ENCODE measurements around the gene SLIT3. TPM values are rescaled to one million over a fixed set of nuclear protein-coding genes. Genes with fewer than 3 reads are reported as not detected.

SLIT3 gene
- total RNA-seq, 1 experiment from 2014 or later = 0.10 TPM

DNA sequence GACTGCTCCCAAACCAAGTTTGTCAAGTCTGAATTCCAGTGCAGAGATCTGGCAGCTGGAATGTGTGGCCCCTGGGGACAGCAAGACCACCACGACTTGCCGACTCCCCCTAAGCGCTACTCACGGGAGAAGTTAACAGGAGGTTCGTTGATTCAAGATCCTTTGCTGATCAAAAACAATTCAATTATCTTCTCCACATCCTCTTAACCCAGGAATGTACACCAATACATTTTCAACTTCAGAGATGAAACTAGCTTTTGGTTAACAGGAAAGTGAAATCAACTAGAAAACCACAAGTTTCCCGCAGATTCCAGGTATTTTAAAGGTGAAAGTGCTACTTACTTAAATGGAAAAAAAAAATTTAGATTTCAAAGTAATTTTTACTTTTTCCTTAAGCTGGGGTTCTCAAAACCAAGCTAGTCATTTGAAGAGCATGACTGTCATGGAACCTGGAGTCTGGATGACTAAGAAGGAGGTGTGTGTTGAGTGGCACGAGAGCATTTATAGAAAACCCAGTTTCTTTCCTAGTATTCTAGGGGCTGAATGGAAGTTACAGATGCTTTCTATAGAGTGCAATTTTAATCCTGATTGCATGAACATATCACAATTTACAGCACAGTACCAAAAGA, 464.2 kb downstream of the SLIT3 start:
- CTCF ChIA-PET = no interaction called here
- no peak for DNase-seq (ENCODE audit: low read depth, low spot score)
- H3K27me3 ChIP-seq (ENCODE audit: insufficient read depth, low read length) = peaks cover 81% of the 10 kb centered on the region

More for the DNA sequence above, 464.2 kb downstream of the SLIT3 start:
- no peak for TF ChIP-seq ZBTB33 (IDR thresholded peaks at IDR 0.05; ENCODE audit: extremely low read depth, insufficient replicate concordance, low read length)
- TF ChIP-seq MAX (IDR thresholded peaks at IDR 0.05) = no peak
- no peak for TF ChIP-seq SP1 (IDR thresholded peaks at IDR 0.05; ENCODE audit: low read depth)
- no peak for TF ChIP-seq CTCF (IDR thresholded peaks at IDR 0.05 in 2 of 3, conservative IDR thresholded peaks at IDR 0.05 in 1 of 3; ENCODE audit: borderline replicate concordance in 1 of 3, insufficient read depth in 1 of 3, low read depth in 2 of 3, low read length in 2 of 3)
- TF ChIP-seq ZNF274 (IDR thresholded peaks at IDR 0.05; ENCODE audit: low read depth, low read length) = no peak
- TF ChIP-seq POLR2A (IDR thresholded peaks at IDR 0.05; ENCODE audit: borderline replicate concordance, extremely low read depth, insufficient read depth, insufficient read length) = no peak
- TF ChIP-seq, protein P1, sequence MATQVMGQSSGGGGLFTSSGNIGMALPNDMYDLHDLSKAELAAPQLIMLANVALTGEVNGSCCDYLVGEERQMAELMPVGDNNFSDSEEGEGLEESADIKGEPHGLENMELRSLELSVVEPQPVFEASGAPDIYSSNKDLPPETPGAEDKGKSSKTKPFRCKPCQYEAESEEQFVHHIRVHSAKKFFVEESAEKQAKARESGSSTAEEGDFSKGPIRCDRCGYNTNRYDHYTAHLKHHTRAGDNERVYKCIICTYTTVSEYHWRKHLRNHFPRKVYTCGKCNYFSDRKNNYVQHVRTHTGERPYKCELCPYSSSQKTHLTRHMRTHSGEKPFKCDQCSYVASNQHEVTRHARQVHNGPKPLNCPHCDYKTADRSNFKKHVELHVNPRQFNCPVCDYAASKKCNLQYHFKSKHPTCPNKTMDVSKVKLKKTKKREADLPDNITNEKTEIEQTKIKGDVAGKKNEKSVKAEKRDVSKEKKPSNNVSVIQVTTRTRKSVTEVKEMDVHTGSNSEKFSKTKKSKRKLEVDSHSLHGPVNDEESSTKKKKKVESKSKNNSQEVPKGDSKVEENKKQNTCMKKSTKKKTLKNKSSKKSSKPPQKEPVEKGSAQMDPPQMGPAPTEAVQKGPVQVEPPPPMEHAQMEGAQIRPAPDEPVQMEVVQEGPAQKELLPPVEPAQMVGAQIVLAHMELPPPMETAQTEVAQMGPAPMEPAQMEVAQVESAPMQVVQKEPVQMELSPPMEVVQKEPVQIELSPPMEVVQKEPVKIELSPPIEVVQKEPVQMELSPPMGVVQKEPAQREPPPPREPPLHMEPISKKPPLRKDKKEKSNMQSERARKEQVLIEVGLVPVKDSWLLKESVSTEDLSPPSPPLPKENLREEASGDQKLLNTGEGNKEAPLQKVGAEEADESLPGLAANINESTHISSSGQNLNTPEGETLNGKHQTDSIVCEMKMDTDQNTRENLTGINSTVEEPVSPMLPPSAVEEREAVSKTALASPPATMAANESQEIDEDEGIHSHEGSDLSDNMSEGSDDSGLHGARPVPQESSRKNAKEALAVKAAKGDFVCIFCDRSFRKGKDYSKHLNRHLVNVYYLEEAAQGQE (IDR thresholded peaks at IDR 0.05; ENCODE audit: low read depth) = no peak
- TF ChIP-seq ZFX (IDR thresholded peaks at IDR 0.05) = no peak
- no peak for TF ChIP-seq CEBPB (IDR thresholded peaks at IDR 0.05; ENCODE audit: low read depth)
- TF ChIP-seq SRF (IDR thresholded peaks at IDR 0.05; ENCODE audit: low read depth) = no peak
- no peak for TF ChIP-seq ELF1 (IDR thresholded peaks at IDR 0.05; ENCODE audit: borderline replicate concordance, low read depth)
- TF ChIP-seq TCF7L2 (IDR thresholded peaks at IDR 0.05; ENCODE audit: borderline replicate concordance, extremely low read depth, insufficient read depth, insufficient read length) = no peak
- no peak for TF ChIP-seq RAD21 (IDR thresholded peaks at IDR 0.05; ENCODE audit: low read depth)
- no peaks in the 10 kb centered on the region for H3K79me2 ChIP-seq (ENCODE audit: insufficient read depth, low read length)
- no peaks in the 10 kb centered on the region for H3K9me2 ChIP-seq (ENCODE audit: insufficient read depth)
- POLR2A ChIA-PET = interaction anchor here (1.1 kb wide), 1 partner anchor 13 kb away, joined by 3 read pairs; no protein-coding TSS in a partner anchor
- no peak overlapping the region for H3K4me3 ChIP-seq (replicated peaks in 1 of 2; ENCODE audit: low read depth in 1 of 2, low read length in 2 of 2)
- RAD21 ChIA-PET (ENCODE audit: low non-redundant PET in 1 of 2, low total read pairs in 2 of 2, uncharacterized antibody in 2 of 2, unreplicated experiment in 2 of 2) = no interaction called here
- H3K36me3 ChIP-seq (ENCODE audit: control insufficient read depth in 1 of 2, insufficient read depth in 2 of 2, low read length in 2 of 2) = no peaks in the 10 kb centered on the region
- no peak overlapping the region for H2AFZ ChIP-seq (ENCODE audit: low read depth, low read length, poor library complexity, severe bottlenecking)
- H4K20me1 ChIP-seq (ENCODE audit: insufficient read depth) = no peaks in the 10 kb centered on the region
- no peak overlapping the region for H3K4me2 ChIP-seq (ENCODE audit: low read length)
- H3K4me1 ChIP-seq (ENCODE audit: control insufficient read depth in 1 of 2, insufficient read depth in 2 of 2, low read length in 2 of 2) = no peaks in the 10 kb centered on the region
- ATAC-seq = no peak
- no TSS peak for BruUV-seq (replicated peaks)
- intact Hi-C loops (cut with micrococcal nuclease) = no loop called here
- H3K27ac ChIP-seq (ENCODE audit: low read depth, low read length) = no peak overlapping the region
- no peak overlapping the region for H3K9ac ChIP-seq (ENCODE audit: low read length)
- no peaks in the 10 kb centered on the region for H3K9me3 ChIP-seq (ENCODE audit: control insufficient read depth in 1 of 2, insufficient read depth in 1 of 2, low read depth in 1 of 2, low read length in 2 of 2)

Measured in HCT116 (cell line).